Stimulated activated CD4-positive, alpha-beta T cell treated with anti-CD3 and anti-CD28 coated beads, Interleukin-1b, Interleukin-23, amount 100 ng/mL, for 24 hours (primary cell): ENCODE data around the gene ALOXE3.

Source experiments
- DNase-seq, 4 experiments: peaks; one replicate each; pipeline ENCODE4 v3.0.0-alpha.2; 2020; ENCODE audit warnings: low read depth in 4 of 4, low spot score in 1 of 4

Gene ALOXE3

DNA sequence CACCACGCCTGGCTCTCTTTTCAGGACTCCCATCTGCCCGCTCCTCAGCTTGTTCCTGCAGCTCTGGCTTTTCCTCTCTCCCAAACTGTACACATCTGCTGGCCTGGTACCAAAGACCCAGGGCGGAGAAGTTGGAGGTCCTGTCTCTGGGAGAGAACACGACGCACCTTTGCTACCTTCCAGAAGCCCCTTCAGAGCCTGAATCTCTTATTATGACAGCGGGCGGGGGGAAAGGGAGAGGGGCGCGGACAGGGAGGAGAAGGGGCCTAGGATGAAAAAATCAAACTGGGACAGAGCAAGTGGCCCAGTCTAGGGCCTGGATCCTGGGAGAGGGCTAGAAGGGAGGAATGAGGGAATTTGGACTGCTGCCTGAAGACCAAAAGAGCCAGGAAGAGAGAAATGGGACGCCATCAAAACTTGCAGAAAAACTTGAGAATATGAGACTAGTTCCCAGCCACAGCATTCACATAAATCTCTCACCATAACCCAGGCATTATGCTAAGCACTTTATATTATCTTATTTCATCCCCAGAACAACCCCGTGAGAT, 36.4 kb upstream of the ALOXE3 start:
- DNase-seq, result no peak

DNA sequence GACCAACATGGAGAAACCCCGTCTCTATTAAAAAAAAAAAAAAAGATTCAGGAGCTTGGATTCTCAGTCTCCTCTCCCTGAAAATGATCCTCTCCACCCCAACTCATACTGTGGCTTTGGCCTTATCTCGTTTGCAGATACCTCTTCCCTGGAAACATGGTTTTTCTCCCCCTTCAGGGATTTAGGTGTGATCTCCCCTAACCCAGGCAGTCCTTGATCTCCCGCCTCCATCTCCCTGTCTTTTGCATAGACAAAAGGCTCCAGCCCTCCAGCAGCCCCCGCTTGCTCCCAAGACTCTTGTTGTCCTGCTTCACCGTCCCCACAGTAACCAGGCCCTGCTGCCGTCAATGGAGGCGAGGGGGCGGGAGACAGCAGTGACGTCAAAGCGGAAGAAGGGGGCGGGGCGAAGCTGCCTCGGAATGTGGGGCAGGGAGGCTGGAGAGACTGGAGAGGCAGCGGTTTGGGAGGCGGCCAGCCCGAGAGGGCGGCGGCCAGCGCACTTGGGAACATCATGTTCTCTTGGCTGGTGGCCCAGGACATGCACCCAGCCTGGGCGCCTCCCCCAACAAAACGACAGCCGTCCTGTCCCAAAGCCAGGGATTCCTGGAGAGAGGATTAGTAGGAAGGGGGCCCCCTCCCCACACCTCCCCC, 35.8 kb upstream of the ALOXE3 start:
- DNase-seq, result peak; percentile 63 to 88 (median 72)

DNA sequence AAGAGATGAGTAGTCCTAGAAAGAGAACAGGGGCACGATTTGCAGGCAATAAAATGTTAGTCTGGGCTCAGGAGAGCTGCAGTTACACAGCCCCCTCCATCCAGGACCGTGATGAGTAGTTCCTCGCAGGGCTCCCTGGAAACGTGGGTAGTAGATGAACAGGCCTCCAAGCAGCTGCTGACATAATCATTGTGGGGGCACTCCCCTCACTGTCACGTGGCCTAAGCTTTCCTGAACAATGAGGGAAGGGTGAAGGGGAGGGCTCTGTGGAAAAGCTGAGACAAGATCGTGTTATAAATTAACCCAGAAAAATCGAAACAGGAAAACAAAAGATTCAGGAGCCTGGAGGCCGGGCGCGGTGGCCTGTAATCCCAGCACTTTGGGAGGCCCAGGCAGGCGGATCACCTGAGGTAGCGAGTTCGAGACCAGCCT, 35.2 kb upstream of the ALOXE3 start:
- no peak for DNase-seq

DNA sequence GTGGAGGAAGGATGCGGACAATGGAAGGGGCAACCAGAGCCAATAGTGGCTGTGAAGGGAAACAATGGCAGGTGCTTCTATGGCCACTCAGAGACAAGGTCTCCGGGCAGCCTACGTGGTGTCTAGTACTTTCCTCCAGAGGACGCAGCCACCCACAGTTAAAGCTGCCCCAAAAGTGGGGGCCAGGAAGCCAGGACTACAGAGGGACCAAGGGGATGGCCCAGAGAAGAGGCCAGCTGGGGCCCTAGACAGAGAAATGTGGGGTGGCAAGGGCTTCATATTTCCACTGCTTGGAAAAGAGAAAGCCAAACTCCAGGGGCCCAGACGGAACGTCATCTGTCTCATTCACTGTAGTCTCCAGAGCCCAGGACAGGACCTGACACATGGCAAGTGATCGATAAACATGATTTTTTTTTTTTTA, 34.7 kb upstream of the ALOXE3 start:
- DNase-seq, result no peak

DNA sequence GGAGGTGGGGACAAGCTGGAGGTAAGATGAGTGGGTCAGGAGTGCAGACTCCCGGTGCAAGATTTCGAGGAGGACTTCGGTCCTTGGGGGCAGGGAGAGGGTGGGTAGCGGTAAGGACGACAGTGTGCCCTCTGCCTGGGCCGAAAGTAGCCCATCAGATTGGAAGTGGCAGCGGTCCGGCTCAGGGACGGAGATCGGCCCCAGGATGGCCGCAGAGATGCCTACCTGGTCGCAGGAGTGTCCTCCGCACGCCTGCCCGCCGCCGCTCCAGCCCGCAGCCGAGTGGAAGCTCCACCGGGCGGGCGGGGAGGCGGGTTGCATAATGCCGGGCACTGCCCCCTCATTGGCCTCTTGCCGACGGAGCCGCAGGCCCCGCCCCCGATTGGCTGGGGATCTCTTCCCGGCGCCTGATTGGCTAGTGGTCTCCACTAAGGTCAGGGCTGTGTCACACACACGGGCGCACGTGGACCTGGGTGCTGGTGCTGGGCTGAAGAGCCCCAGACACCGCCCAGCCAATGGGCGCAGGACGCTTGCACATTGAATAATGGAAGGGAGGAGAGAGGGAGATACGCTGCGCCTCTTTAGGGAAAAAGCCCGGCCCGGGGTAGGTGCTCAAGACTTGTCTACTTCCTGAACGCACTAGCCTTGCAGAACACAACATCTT, 33.9 kb upstream of the ALOXE3 start, which contains the start of gene PER1:
PER1 (minus strand) TSS at position 293 of the 664 bp plus-strand sequence. CDS start 1,698 bp downstream, outside the sequence.
- peak in 3 of 4 experiments; percentile 59 to 94 (median 82) for DNase-seq

DNA sequence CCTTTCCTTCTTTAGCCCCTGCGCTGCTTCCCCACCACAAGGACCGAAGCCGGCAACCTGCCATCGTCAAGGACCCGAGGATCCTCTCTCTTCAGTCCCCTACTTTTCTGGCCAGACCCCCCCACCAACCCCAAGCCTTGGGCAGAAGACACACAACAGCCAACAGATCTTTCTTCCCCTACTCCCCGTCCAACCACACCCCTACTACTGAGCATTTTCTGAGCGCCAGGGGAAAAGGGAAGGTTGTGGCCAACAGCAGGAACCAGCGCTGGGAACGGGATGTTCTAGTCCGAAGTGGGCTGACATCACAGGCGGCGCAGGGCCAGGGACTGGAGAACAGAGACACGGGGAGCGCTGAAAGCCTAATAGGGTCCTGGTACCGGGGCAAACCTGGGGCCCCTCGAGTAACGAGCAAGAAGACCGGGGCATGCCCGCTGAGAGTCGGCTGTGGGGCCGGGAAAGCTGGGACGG, 33.4 kb upstream of the ALOXE3 start:
- DNase-seq, result no peak

DNA sequence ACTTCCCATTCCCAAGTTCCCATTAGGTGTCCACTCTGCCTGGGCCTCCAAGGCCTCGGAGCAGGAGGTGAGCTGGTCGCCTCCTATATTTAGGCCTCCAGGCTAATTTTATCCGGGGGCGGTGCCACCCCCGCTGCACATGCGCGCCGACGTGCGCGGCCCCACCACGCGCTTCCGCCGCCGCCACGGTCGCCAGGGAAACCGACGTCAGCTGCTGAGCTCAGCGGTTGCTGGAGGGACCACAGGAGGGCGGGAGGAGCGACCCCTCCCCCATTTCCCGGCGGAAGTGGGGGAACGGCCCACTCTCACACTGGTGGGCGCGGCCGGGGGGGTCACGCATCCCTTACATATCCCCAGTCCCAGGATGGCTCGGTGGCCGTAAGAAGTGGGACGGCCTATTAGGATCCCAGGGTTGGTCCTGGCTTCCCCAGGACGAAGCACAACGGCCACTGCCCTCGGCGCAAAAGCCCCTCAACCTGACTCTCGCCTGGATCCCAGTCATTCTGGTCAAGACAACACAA, 32.9 kb upstream of the ALOXE3 start:
- DNase-seq, result peak; percentile 71 to 83 (median 78)

DNA sequence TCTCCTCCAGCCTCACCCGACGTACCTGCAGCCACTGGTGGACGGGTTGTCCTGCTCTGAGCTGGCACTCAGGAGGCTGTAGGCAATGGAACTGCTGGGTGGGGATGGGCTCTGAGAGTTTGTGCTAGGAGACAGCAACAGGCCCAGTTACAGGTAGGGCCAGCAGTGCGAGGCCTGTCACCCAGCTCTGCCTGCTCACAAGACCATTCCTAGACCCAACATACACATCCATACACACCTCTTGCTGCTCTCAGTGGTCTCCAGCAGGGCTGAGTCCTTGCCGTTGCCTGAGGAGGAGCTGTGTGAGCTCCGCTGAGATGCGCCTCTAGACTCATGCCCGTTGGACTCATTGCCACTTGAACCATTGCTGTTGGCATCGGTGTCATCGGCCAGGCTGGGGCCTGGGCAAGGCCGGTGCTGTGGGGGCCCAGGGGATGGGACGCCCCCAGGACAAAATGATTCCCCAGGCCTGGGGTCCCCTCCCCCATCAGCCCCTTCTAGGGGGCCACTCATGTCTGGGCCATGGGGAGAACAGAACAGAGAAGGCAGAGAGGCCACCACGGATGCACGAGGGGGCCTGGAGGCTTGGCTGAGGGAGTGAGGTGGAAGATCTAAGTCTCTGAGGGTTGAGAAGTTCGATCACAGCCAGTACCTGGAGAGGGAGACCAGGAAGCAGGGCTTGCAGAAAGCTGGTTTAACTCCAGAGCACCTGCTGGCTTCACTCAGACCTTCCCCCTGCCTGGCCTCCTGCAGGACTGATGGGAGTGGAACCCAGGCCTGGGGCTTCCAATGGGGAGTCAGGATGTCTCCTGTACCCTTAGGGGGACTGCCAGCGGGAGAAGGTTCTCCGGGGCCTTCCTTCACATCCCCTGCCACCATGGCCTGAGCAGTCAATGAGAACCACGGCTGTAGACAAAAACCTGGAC, 32.1 kb upstream of the ALOXE3 start:
- DNase-seq, result no peak

DNA sequence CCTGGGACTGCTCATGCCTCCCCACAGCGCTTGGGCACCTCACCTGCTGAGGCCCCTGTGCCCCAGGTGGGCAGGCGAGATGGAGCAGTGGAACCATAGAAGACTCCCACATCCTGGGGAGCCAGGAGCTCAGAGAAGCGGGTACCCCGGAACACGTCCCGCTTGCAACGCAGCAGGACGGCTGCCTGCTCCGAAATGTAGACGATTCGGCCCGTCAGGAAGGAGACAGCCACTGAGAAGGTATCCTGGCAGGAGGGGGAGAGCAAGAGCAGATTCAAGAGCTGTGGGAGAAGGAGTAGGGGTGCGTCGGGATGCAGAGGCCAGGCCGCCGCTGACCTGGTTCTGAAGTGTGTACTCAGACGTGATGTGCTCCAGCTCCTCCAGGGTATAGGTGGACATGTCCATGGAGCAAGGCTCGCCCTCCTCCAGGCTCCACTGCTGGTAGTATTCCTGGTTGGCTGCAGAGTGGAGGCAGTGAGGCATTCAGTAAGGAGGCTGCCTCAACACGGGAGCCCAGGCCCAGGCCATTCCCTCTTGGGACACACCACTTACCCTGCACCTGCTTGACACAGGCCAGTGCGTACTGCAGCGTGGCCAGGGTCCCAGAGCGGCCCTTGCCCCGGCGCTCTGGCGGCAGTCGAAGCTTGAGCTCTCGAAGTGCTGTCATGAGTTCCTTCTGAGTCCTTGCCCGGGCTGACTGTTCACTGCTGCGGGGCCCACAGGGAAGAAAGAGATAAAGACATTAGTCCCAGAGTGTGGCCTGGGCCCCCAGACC, 31.3 kb upstream of the ALOXE3 start:
- DNase-seq, result no peak

DNA sequence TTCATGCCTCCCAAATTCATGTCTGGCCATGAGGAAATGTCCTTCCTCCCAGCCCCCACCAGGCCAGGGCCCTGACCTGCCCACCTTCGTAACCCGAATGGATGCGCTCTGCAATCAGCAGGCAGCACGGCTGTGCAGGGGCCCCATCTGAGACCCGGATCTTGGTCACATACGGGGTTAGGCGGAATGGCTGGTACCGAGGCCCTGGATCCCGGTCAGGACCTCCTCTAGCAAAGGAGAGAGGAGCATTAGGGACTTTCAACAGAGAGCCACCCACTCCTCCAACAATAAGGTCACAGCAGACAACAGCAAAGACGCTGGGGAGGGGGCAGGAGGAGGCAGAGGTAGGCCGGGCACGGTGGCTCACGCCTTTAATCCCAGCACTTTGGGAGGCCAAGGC, 30.2 kb upstream of the ALOXE3 start:
- DNase-seq, result no peak

DNA sequence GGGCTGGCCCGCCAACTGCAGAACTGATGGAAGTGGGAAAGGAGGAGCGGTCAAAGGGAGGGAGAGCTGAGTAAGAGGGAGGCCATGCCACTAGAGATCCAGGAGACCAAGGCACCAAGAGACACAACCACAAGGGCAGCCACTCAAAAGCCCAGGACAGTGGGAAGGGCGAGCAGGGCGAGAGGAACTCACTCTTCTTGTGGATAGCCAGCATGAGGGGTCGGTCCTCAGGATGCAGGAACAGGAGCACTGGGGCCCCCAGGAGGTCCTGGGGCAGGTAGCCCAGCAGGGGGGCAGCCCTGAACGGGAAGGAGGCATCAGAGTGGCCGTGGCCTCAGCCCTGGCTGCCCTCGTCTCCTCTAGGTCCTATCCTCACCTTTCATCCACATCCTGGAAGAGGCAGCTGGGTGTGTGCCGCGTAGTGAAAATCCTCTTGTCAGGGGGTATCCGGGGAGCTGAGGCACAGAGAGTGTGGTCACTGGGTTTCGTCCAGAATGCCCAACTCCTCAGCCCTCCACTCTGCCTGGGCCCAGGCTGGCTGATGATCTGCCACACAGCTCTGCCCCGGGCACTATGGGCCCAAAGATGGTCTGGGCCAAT, 29.6 kb upstream of the ALOXE3 start:
- DNase-seq, result no peak

DNA sequence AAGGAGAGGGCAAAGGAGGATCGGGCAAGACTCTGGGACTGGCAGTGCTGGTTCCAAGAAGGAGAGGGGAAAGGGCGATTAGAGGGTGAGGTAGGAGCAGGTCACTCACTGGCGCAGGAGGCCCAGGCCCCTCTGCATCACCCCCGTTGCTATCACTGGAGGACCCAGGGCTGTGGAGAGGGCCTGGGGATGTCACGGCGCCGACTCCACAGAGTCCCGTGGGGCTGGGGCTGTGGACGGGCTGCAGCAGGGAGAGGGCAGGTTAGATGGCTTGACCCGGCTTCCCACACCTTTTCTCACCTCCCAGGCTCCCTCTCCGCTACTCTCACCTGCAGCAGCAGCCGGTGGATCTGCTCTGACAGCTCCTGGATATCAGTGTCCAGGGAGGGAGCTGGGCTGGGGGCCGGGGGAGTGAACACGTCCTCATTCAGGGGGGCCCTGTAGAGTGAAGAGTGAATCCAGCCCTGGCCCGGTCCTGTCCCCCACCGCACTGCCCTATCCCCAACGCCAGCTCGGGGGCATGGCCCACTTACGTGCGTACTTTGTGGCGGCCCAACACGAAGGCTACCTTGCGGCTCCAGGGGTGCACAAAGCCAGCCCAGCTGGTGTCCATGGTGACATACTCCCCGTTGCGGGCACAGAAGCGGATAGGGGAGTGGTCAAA, 29.0 kb upstream of the ALOXE3 start:
- no peak for DNase-seq

DNA sequence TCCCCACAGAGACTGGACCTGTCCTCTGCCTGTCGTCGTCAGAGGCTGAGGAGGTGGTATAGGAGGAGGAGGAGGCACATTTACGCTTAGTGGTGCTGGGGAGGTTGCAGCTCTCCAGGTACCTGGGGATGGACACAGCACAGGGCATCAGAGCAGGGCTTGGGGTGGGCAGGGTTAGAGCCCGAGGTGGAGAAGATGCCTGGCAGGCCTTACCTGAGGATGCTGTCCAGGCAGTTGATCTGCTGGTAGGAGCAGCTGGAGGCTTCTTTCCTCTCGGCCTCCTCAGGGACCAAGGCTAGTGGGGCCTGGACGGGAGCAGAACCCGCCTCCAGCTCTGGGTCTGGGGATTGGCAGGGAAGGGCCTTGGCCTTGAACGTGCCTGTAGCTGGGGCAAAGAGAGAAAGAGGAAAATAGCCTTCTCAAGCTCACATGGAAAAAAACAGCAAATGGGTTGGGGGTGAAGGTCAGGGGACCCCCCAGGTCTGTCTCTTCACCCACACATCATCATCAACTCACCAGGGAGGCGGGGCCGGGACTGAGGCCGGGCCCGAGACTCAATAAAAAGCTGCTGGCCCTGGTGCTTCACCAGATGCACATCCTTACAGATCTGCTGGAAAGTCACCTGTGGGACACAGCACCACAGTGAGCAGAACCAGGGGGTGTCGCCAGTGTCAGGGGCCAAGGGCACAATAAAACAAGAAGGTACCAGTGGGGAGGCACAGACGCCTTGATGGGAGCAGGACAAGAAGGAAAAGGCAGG, 28.2 kb upstream of the ALOXE3 start:
- no peak for DNase-seq

DNA sequence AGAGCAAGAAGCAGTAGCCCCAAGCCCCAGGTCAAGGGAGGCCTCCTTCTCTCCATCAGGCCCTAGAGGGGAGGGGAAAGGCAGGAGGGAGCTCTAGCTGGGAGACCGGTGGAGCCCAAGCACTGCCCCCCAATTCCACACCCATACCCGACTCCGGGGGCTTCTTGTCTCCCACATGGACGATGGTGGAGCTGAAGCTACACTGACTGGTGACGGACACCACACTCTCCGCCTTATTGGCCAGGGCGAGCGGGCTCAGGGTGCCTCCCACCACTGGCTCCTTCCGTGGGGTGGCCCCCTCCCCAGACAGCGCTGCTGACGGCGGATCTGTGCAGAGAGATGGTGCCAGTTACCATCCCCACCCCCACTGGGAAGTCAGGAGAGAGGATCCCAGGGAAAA, 27.5 kb upstream of the ALOXE3 start:
- no peak for DNase-seq

DNA sequence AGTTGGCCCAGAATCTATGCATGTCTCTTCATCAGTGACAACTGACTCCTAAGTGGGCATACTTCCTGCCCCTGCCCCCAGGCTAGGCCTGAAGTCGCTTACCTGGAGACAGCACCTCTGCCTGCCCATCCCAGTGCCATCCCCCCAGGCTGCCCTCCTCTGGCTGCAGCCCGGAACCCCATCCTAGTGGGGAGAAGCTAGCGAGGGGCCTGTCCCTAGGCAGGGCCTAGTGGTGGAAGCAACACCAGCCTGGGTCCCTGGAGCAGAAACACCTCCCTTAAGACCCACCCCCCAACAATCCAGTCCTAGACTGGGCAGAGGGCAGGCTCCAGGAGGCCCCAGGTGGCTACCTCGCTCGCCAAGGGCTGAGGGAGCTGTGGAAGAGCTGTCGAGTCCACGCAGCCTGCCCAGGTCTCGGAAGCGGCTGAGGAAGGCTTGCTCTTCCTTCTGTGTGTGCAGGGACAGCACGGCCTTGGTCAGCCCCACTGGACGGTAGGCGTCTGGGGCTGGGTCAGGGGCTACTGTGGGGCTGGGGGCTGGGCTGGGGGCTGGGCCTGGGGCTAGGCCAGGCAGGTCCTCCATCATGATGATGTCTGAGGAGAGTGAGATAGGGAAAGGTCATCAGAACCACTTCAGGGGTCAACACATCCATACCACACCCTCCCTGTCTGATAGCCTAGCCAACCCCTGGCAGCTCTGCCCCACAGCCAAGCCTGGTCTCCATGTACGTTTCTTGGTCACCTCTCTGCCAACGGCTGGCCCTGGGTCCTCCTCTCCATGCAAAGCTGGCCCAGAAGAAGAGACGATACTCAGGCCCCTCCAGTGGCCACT, 26.3 kb upstream of the ALOXE3 start:
- DNase-seq, result no peak

DNA sequence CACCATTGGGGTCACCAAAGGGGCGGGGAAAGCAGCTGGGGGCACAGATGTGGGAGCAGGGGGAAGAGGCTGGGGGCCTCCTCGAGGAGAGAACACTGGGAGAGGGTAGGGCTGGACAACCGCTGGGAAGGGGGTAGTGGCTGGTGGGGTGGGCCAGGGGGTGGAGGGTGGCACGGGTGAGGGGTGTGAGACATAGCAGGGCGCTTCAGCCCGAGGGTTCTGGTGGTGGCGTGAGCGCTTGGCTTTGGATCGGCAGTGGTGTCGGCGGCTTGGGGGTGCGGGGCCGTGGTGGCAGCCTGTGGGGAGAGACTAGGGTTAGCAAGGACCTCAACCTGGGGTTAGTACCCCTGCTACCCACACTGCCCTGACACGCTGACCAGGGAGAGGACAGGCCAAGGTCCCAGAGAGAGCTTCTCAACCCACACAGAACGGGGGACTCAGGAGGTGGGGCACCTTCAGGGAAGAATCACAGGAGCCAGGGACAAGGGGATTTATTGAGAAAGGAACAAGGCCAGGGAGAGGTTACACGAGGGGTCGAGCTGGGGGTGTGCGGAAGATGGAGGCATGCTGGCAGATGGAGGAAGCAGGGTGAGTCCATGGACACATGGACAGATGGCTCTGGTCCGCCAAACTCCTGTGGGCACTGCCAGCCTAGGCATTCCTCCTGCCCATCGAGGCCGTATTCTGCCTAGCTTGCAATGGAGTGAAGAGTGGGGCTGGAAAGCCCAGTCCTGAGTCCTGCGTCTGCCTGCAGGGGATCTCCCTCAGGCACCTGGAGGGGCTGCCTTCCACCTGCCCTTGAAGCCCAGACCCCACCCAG, 25.5 kb upstream of the ALOXE3 start:
- no peak for DNase-seq
